Ishikawa (cell line): Measurements from ENCODE around the gene MYO18A.
A peak's percentile ranks its signal among the peaks of the same experiment; 100 is the strongest.

ENCODE experiments used
- CEBPB ChIP-seq: IDR thresholded peaks from 2 replicates; pipeline ENCODE4 v1.6.1; 2012
- CREB1 ChIP-seq: IDR thresholded peaks from 2 replicates; pipeline ENCODE4 v1.6.1; 2012; ENCODE audit warnings: low read depth
- EGR1 ChIP-seq: IDR thresholded peaks from 2 replicates; pipeline ENCODE4 v1.6.1; 2012
- EP300 ChIP-seq: IDR thresholded peaks from 2 replicates; pipeline ENCODE4 v1.6.1; 2012; ENCODE audit warnings: borderline replicate concordance
- FOXM1 ChIP-seq: IDR thresholded peaks from 2 replicates; pipeline ENCODE4 v1.6.1; 2012; ENCODE audit warnings: low read depth, borderline replicate concordance
- MAX ChIP-seq: IDR thresholded peaks from 2 replicates; pipeline ENCODE4 v1.6.1; 2012
- NFIC ChIP-seq: IDR thresholded peaks from 2 replicates; pipeline ENCODE4 v1.6.1; 2012
- RAD21 ChIP-seq: IDR thresholded peaks from 2 replicates; pipeline ENCODE4 v1.6.1; 2012; ENCODE audit warnings: low read depth
- TAF1 ChIP-seq: IDR thresholded peaks from 2 replicates; pipeline ENCODE4 v1.6.1; 2012; ENCODE audit warnings: low read depth, mild to moderate bottlenecking
- TCF12 ChIP-seq: IDR thresholded peaks from 2 replicates; pipeline ENCODE4 v1.6.1; 2012; ENCODE audit warnings: low read depth
- YY1 ChIP-seq: IDR thresholded peaks from 2 replicates; pipeline ENCODE4 v1.6.1; 2012; ENCODE audit warnings: low read depth
- TF ChIP-seq, protein P1 (sequence below): IDR thresholded peaks from 2 replicates; pipeline ENCODE4 v1.6.1; 2012; ENCODE audit warnings: low read depth, mild to moderate bottlenecking
- TF ChIP-seq, protein P2 (sequence below): IDR thresholded peaks from 2 replicates; pipeline ENCODE4 v1.6.1; 2012

DNA sequence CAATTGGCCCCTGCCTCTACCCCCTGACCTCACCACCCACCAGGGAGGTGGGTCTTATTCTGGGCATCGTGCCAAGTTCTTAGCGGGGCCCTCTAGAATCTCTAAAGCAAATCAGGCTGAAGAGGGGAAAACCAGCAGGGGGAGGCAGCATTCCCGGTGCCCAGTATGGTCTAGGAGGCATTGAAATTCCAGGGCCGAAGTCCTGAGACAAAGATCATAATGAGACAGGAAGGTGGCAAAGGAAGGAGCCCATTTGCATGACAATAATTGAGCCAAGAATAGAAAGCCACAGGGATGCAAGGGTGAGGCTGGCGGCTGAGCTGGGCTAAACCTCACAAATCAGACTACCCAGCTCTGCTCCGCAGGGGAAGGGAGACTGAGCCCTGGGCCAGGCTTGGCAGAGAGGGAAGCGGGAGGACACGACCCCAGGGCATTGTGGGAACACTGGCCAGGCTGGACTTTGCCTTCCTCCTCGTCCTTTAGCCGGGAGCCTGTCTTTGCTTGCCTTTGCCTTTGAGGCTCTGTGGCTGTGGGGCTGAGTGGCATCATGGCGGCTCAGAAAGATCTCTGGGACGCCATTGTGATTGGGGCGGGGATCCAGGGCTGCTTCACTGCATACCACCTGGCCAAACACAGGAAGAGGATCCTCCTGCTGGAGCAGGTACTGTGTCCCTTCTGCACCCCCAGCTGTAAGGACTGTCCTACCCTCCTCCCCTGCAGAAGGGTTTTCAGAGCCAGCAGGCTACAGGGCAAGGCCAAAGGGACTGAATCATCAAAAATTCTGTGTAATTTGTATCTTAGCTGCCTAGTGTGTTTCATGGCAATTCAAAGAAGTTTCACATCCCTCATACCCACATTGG lies 137.3 kb downstream of the MYO18A start, which contains the start of gene PIPOX:
- 0 out of 2 replicates have a peak, but pooled peaks have one; percentile 17 for TF ChIP-seq CEBPB
- peak; percentile 80 for TF ChIP-seq EP300
- TF ChIP-seq TAF1, result no peak; the same call in 1 of the 2 replicates
- TF ChIP-seq MAX, result no peak
- peak; percentile 39 for TF ChIP-seq RAD21
- 0 out of 2 replicates have a peak, but pooled peaks have one; percentile 31 for TF ChIP-seq FOXM1
- peak; percentile 47 for TF ChIP-seq YY1
- no peak for TF ChIP-seq CREB1
- TF ChIP-seq EGR1, result 0 out of 2 replicates have a peak, but pooled peaks have one; percentile 9
- TF ChIP-seq NFIC, result peak; percentile 97
- TF ChIP-seq, protein P1, sequence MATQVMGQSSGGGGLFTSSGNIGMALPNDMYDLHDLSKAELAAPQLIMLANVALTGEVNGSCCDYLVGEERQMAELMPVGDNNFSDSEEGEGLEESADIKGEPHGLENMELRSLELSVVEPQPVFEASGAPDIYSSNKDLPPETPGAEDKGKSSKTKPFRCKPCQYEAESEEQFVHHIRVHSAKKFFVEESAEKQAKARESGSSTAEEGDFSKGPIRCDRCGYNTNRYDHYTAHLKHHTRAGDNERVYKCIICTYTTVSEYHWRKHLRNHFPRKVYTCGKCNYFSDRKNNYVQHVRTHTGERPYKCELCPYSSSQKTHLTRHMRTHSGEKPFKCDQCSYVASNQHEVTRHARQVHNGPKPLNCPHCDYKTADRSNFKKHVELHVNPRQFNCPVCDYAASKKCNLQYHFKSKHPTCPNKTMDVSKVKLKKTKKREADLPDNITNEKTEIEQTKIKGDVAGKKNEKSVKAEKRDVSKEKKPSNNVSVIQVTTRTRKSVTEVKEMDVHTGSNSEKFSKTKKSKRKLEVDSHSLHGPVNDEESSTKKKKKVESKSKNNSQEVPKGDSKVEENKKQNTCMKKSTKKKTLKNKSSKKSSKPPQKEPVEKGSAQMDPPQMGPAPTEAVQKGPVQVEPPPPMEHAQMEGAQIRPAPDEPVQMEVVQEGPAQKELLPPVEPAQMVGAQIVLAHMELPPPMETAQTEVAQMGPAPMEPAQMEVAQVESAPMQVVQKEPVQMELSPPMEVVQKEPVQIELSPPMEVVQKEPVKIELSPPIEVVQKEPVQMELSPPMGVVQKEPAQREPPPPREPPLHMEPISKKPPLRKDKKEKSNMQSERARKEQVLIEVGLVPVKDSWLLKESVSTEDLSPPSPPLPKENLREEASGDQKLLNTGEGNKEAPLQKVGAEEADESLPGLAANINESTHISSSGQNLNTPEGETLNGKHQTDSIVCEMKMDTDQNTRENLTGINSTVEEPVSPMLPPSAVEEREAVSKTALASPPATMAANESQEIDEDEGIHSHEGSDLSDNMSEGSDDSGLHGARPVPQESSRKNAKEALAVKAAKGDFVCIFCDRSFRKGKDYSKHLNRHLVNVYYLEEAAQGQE, result 0 out of 2 replicates have a peak, but pooled peaks have one; percentile 20
- TF ChIP-seq, protein P2, sequence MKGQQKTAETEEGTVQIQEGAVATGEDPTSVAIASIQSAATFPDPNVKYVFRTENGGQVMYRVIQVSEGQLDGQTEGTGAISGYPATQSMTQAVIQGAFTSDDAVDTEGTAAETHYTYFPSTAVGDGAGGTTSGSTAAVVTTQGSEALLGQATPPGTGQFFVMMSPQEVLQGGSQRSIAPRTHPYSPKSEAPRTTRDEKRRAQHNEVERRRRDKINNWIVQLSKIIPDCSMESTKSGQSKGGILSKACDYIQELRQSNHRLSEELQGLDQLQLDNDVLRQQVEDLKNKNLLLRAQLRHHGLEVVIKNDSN, result no peak
- peak; percentile 82 for TF ChIP-seq TCF12
